Activated naive CD4-positive, alpha-beta T cell (primary cell): Measurements from ENCODE around the gene SH3BP5L.
"Not testable (repeated sequence)": the region's sequence is repeated elsewhere in the genome, so short reads cannot be mapped to it uniquely, and the experiment has no call there.

ENCODE experiments used
- DNase-seq, 4 experiments: peaks; one replicate each; lab custom pipeline; 2025; lab: John Stamatoyannopoulos, UW

Gene SH3BP5L

GRCh38 chr1:248810000-248810726 is 15.6 kb downstream of the SH3BP5L start:
- no peak for DNase-seq

GRCh38 chr1:248808876-248809275 is 16.8 kb downstream of the SH3BP5L start:
- DNase-seq = no peak

GRCh38 chr1:248807067-248807737 is 18.5 kb downstream of the SH3BP5L start:
- DNase-seq = peak; percentile 13 to 44 (median 16)

- DNase-seq = no peak
Measured at GRCh38 chr1:248805876-248806275, 19.8 kb downstream of the SH3BP5L start.

- DNase-seq = no peak
Measured at GRCh38 chr1:248804771-248805681, 20.7 kb downstream of the SH3BP5L start.

GRCh38 chr1:248803501-248803900 is 22.2 kb downstream of the SH3BP5L start:
- not testable (repeated sequence) for DNase-seq

- DNase-seq = no peak
Measured at GRCh38 chr1:248802454-248802853, 23.3 kb downstream of the SH3BP5L start.

GRCh38 chr1:248800459-248800858 is 25.3 kb downstream of the SH3BP5L start:
- DNase-seq = no peak

- no peak for DNase-seq
Measured at GRCh38 chr1:248798791-248799190, 26.9 kb downstream of the SH3BP5L start.

- DNase-seq = not testable (repeated sequence)
Measured at GRCh38 chr1:248794663-248795062, 31.1 kb downstream of the SH3BP5L start.

- DNase-seq = no peak
Measured at GRCh38 chr1:248793592-248793991, 32.1 kb downstream of the SH3BP5L start.

- DNase-seq = no peak
Measured at GRCh38 chr1:248792342-248792741, 33.4 kb downstream of the SH3BP5L start.

GRCh38 chr1:248791010-248791409 is 34.7 kb downstream of the SH3BP5L start:
- DNase-seq = no peak

- no peak for DNase-seq
Measured at GRCh38 chr1:248790456-248790855, 35.3 kb downstream of the SH3BP5L start.

- not testable (repeated sequence) for DNase-seq
Measured at GRCh38 chr1:248789337-248789736, 36.4 kb downstream of the SH3BP5L start.

GRCh38 chr1:248788327-248788726 is 37.4 kb downstream of the SH3BP5L start:
- DNase-seq = no peak

- no peak for DNase-seq
Measured at GRCh38 chr1:248787430-248787829, 38.3 kb downstream of the SH3BP5L start.

- DNase-seq = no peak
Measured at GRCh38 chr1:248786156-248786555, 39.6 kb downstream of the SH3BP5L start.

- no peak for DNase-seq
Measured at GRCh38 chr1:248783367-248783766, 42.3 kb downstream of the SH3BP5L start.

- DNase-seq = no peak
Measured at GRCh38 chr1:248782416-248783141, 43.1 kb downstream of the SH3BP5L start.

GRCh38 chr1:248779350-248779749 is 46.4 kb downstream of the SH3BP5L start:
- DNase-seq = no peak

GRCh38 chr1:248778906-248779305 is 46.8 kb downstream of the SH3BP5L start:
- no peak for DNase-seq
